HUDEP-2 (cell line): Measurements from ENCODE around the gene IL1RAPL2.
"Not testable (repeated sequence)": the region's sequence is repeated elsewhere in the genome, so short reads cannot be mapped to it uniquely, and the experiment has no call there.

Experiments used
- DNase-seq, 76 experiments: peaks; one replicate each; lab custom pipeline; 2025; ENCODE audit not compliant: unreplicated experiment in 76 of 76; lab: John Stamatoyannopoulos, UW

The IL1RAPL2 gene

GRCh38 chrX:105134273-105134672 is 568.3 kb downstream of the IL1RAPL2 start:
- no peak for DNase-seq

- DNase-seq = no peak
These were observed 570.8 kb downstream of the IL1RAPL2 start for GRCh38 chrX:105136786-105137185.

DNA sequence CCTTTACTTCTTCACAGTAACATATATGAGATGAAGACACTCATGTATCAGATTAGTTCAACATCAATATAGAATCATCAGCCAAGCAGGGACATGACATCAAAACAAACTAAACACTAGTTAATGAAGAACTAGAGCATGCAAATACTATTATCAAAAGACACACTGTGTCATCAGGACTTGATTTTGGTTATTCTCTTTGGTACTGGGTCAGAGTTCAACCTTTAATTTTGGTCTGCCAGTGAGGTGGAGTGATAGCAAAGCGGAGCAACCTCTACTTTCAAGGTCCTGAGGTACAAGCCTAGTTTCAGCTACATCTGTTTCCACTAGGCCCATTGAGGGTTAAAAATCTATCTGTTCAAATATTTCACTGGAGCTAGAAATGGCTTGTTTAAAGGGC is 584.0 kb downstream of the IL1RAPL2 start:
- DNase-seq = no peak

DNA sequence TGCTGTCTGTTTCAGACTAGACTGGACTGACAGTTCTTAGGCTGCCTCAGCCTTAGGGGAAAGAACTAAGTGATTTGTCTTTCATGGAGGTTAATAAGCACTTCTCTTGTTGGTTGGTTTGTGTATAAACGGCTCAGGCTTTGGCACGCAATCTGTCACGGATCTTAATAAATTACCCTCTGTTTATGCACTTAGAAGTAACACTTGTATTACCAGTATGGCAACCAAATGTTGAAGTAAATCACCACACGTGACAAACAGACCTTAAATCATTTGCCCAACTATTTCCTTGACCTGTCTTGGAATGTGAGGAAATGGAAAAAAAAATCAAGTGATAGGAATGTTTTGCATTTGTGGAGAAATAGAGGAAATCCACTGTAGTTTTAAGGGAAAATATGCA is 584.6 kb downstream of the IL1RAPL2 start:
- DNase-seq = no peak

GRCh38 chrX:105167233-105167632 is 601.2 kb downstream of the IL1RAPL2 start:
- DNase-seq = no peak

DNA sequence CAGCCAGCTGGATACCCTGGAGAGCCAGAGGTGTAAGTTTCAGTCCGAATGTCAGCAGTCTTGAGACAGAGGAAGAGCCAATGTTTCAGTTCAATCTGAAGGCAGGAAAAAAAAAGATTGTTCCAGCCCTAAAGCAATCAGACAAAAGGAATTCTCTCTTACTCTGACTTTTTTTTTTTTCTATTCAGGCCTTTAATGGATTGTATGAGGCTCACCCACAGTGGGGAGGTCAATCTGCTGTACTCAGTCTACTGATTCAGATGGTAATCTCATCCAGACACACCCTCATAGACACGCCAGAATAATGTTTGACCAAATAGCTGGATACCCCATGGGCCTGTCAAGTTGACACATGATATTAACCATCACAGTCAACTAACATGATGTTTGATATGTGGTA is 602.6 kb downstream of the IL1RAPL2 start:
- DNase-seq = no peak

DNA sequence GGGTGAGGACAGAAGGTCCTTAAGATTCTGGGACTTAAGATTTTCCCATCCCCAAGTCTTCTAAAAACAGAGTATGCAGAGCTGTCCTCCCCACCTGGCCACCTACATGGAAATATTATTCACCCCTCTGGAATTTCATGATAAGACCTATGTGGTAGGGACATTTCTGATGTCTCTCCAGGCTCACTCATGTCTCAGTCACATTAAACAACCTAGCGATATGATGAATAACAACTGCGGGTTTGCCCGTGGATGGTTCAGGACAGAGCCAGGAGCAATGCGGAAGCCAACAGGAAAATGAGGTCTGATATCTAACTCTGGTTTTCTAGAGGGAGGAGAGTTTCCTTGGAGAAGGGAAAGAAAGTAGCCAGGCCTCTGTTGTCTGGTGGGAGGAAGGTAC is 607.1 kb downstream of the IL1RAPL2 start:
- DNase-seq = no peak

DNA sequence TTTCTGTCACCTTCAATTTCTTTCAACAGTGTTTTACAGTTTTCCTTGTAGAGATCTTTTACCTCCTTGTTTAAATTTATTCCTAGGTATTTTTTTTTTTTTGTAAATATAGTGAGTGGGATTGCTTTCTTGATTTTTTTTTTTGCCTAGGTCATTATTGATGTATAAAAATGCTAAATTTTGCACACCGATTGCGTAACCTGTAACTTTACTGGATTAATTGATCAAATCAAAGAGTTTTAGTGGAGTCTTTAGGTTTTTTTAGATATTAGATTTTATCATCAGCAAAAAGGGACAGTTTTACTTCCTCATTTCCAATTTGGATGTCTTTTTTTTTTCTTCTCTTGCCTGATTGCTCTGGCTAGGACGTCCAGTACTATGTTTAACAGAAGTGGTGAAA is 613.6 kb downstream of the IL1RAPL2 start:
- DNase-seq = no peak

DNA sequence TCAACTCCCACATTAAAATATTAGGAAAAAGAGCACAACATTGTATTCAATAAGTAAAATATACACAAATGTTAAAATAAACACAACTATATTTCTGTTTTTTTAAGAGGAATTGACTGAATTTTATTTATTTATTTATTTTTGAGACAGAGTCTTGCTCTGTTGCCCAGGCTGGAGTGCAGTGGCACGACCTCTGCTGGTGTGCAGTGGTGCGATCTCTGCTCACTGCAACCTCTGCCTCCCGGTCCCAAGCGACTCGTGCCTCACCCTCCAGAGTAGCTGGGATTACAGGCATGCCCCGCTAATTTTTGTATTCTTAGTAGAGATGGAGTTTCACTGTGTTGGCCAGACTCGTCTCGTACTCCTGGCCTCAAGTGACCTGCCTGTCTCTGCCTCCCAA is 623.1 kb downstream of the IL1RAPL2 start:
- DNase-seq = no peak

GRCh38 chrX:105190252-105190853 is 624.4 kb downstream of the IL1RAPL2 start:
- DNase-seq = peak in 3 of 76 experiments; percentile 0

DNA sequence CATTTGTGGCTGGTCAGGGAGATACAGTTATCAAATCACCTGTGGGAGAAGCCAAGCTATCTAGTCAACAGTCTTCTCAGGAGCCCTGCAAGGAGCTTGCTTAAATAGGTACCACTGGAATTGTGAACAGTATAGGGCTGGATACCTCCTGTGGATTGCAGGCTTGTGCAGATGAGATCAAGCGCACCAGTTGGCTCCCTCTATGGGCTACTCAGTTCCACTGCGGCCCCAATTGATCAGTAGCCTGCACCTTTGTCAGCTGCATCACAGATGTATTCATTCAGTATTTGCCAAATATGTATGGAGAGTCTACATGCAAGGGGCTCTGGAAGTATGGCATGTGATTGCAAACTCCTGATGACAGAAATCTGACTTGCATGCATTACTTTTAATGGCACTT is 625.9 kb downstream of the IL1RAPL2 start:
- peak in 2 of 76 experiments; percentile 0 for DNase-seq

- DNase-seq = no peak
These were observed 643.4 kb downstream of the IL1RAPL2 start for GRCh38 chrX:105209406-105209805.

- no peak for DNase-seq
These were observed 644.3 kb downstream of the IL1RAPL2 start for GRCh38 chrX:105210258-105210657.

DNA sequence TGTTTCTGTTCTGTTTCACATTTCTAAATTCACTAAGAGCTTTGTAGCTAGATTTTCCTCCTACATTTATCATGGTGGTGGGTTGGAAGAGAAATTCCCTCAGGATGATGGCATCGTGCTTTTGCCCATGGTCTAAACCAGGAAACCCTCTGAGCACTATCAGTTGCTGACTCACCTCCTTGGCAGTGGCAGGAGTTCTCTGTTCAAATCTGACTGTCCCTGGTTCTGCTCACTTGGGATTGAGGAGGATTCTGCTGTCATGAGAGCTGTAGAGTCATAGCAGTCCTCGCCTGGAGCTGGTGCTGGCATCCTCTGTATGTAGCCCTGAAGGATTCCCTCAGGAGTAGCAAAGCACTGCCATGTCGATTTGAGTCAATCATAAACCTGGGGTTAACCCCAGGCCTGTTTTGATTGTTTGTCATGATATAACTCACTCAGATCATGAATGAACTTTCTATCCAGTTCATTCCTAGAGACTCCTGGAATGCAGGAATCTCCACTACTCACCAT is 645.1 kb downstream of the IL1RAPL2 start:
- DNase-seq = no peak

DNA sequence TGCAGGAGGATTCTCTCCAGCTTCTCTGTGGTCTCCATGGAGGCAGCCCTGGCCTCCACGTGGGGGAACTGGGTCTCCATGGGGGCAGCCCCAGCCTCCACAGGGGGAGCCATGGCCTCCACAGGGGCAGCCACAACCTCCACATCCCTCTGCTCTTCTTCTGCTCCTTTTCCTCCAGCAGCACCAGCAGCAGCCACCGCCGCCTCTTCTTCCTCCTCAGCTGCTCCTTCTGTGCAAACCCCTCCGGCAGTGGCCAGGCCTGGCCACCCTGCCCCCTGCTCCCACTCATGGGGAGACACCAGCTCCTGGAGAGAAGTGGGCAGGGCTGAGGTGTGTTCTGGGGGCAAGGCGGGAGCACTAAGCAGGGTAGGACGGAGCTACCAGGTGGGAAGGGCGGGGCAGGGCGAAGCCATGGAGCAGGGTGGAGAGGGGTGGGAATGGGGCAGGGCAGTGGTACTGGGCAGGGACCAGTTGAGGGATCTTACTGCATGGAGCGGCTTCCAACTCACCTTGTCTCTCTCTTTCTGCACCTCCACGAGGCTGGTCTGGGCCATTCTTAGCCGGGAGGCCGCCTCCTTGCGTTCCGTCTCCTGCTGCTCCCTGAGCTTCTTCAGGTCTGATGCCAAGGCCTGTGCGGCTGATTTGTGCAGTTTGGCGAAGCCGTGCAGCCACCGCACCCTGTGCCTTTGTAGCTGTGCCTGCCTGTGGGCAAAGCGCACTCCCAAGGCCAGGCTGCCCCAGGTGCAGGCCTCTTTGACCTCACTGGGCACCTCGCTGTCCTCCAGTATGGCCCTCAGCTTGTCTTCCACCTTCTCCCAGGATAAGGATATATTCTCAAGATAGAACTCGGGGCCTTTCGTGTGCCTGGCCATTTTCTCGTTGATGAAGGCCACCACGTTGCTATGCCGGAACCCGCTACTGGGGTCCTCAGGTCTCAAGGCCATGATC is 653.7 kb downstream of the IL1RAPL2 start:
- no peak for DNase-seq

DNA sequence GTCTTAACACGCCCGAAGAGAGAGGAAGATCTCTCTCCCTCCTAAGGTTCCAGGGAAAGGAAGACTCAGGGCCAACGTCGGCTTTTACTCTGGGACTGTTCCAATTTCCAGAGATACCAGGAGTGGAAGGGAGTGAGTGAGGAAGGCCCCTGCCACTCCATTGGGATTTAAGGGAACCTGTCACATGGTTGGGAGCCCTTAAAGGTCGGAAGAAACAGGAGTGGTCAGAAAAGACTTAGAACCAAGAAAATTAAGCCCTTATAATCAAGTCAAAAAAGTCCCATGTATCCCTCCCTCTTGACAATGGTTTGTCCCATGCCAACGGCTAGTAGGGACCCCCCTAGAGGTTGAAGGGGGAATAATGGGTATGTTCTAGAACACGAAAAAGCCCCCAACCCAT is 654.6 kb downstream of the IL1RAPL2 start, which contains the start of gene TEX13A:
TEX13A (minus strand) TSS at position 59 of the 400 bp plus-strand sequence. CDS start 297 bp downstream, outside the sequence.
- no peak for DNase-seq

DNA sequence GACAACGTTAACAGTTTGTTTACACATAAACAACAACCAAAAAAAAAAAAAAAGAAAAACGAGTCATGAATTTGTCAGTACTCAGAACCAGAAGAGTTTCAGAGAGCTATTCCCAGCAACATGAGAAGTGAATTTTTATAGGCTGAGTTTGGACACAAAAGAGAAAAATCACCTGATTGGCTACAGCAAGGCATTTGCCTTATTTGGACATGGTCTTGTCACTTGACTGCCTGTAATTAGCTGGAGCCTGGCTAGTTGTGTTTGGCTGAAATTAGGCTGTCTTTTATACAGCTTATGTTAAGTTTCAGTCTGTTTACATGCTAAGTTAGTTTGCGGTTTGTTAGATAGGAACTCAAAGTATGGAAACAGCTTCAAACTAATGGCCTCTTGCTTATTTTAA is 655.4 kb downstream of the IL1RAPL2 start:
- no peak for DNase-seq

DNA sequence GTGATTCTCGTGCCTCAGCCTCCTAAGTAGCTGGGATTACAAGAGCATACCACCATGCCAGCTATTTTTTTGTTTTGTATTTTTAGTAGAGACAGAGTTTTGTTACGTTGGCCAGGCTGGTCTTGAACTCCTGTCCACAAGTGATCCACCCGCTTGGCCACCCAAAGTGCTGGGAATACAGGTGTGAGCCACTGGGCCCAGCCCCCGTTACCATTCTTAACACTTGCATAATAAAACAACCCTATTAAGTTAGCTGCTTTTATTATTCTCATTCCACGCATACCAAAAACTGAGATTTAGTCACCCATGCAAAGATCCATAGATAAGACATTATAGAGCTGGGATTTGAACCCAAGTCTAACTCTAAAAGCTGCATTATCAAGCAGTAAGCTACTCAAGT is 660.5 kb downstream of the IL1RAPL2 start:
- DNase-seq = no peak

GRCh38 chrX:105228602-105229001 is 662.6 kb downstream of the IL1RAPL2 start:
- no peak for DNase-seq

DNA sequence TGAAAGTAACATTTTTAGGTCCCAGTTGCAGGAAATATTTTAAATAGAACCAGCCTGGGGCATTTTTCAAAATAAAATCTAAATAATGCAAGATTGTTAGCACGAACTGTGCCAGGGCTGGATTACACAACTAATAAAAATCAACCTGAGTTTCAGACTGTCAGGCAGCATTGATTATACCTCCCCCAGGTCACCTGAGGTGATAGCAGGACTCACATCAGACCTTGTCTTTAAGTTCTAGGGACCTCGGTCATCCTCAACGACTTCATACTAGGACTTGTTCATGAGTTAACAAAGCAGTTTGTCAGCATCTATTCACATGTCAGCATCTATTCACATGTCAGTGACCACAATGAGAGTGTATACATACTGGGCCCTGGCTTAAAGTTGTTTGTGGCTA is 663.1 kb downstream of the IL1RAPL2 start:
- no peak for DNase-seq

- DNase-seq = not testable (repeated sequence)
These were observed 671.4 kb downstream of the IL1RAPL2 start for GRCh38 chrX:105237407-105237806.

DNA sequence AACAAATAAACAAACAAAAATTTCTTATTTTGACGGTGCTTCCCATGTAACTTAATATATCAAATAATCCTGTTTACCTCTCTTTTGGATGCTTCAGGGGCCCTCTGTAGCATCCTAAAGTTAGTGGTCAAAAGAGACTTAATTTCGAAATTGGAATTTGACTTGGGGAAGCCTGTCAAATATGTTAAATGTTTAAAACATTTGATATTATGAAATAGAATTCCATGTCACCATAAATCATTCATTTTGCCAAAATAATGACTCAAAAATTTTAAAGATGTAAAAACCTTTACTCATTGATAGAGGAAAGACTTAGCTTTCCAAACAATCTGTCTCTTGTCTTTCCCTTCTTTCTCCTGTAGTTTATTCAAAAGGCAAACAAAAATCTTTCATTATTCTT is 675.1 kb downstream of the IL1RAPL2 start:
- no peak for DNase-seq
